Measurements from ENCODE around the gene C1QA. TPM values are rescaled to one million over a fixed set of nuclear protein-coding genes. Genes with fewer than 3 reads are reported as not detected.

The C1QA gene
- polyA plus RNA-seq, 2 of the 4 experiments (the other 2 are of a cell fraction) = not detected

GRCh38 chr1:22597996-22598395 lies 38.4 kb upstream of the C1QA start:
- no peak for TF ChIP-seq RARB (CRISPR knock-in tag; IDR thresholded peaks at IDR 0.05)
- no peak for TF ChIP-seq EP300 (IDR thresholded peaks at IDR 0.05)
- TF ChIP-seq FOSB (CRISPR knock-in tag; IDR thresholded peaks at IDR 0.05) = no peak
- TF ChIP-seq SMC3 (IDR thresholded peaks at IDR 0.05) = no peak
- TF ChIP-seq CHD2 (IDR thresholded peaks at IDR 0.05; ENCODE audit: low read length, partially characterized antibody) = no peak
- no peak for TF ChIP-seq RCOR1 (IDR thresholded peaks at IDR 0.05; ENCODE audit: low read depth, low read length)
- TF ChIP-seq CBX2 (IDR thresholded peaks at IDR 0.05; ENCODE audit: borderline replicate concordance, low read depth) = no peak
- no peak for TF ChIP-seq HDAC2 (IDR thresholded peaks at IDR 0.05)
- TF ChIP-seq JUN (IDR thresholded peaks at IDR 0.05) = no peak
- TF ChIP-seq, protein P1, sequence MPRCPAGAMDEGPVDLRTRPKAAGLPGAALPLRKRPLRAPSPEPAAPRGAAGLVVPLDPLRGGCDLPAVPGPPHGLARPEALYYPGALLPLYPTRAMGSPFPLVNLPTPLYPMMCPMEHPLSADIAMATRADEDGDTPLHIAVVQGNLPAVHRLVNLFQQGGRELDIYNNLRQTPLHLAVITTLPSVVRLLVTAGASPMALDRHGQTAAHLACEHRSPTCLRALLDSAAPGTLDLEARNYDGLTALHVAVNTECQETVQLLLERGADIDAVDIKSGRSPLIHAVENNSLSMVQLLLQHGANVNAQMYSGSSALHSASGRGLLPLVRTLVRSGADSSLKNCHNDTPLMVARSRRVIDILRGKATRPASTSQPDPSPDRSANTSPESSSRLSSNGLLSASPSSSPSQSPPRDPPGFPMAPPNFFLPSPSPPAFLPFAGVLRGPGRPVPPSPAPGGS (IDR thresholded peaks at IDR 0.05) = no peak
- TF ChIP-seq PHF8 (IDR thresholded peaks at IDR 0.05; ENCODE audit: borderline replicate concordance, low read depth) = no peak
- TF ChIP-seq POLR2A (IDR thresholded peaks at IDR 0.05; ENCODE audit: low read length) = no peak
- no peak for TF ChIP-seq NPAS2 (CRISPR knock-in tag; IDR thresholded peaks at IDR 0.05; ENCODE audit: borderline replicate concordance)
- TF ChIP-seq ZC3H11A (IDR thresholded peaks at IDR 0.05) = no peak
- no peak for TF ChIP-seq CEBPB (IDR thresholded peaks at IDR 0.05)
- no peak for TF ChIP-seq CHD4 (IDR thresholded peaks at IDR 0.05; ENCODE audit: borderline replicate concordance)
- TF ChIP-seq HEYL (CRISPR knock-in tag; IDR thresholded peaks at IDR 0.05) = no peak
- Histone ChIP-seq H3K4me3 (no peak overlapping the region), H3K9me3 (no peaks in the 10 kb centered on the region), H3K27ac (no peak overlapping the region), H3K4me1 (no peaks in the 10 kb centered on the region), H3K4me2 (no peak overlapping the region)
- DNase-seq (ENCODE audit: low read depth in 1 of 2, low spot score in 1 of 2) = no peak
- 80% methylated on average over 1 of the region's 8 CpGs for whole genome bisulfite sequencing (ENCODE audit: missing lambda C conversion rate)
- ChIA-PET POLR2A (no interaction called here), CTCF (interaction anchor here (1.3 kb wide), 1 partner anchor 58 kb away, joined by 3 read pairs; no protein-coding TSS in a partner anchor)
- no peak for FAIRE-seq
- no peak for ATAC-seq

DNA sequence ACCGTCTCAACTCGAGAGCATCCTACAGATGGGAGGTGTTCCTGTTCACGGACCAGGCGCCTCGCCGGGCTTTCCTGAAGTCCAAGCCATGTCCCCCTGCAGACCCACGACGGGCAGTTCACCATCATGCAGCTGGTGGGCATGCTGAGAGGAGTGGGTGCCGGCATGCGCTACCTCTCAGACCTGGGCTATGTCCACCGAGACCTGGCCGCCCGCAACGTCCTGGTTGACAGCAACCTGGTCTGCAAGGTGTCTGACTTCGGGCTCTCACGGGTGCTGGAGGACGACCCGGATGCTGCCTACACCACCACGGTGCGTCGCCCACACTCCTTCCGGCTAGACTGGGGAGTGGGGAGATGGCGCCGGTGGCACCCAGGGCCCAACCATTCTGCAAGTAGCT lies 37.7 kb upstream of the C1QA start:
- FAIRE-seq = no peak
- no peak overlapping the region for H3K4me3 ChIP-seq
- H3K9me3 ChIP-seq = no peaks in the 10 kb centered on the region
- TF ChIP-seq RCOR1 (IDR thresholded peaks at IDR 0.05; ENCODE audit: low read depth, low read length) (no peak), TP53 (CRISPR knock-in tag; IDR thresholded peaks at IDR 0.05) (no peak), MAZ (IDR thresholded peaks at IDR 0.05; ENCODE audit: borderline replicate concordance, low read depth, low read length) (no peak), ESRRA (IDR thresholded peaks at IDR 0.05; ENCODE audit: borderline replicate concordance, low read length) (no peak), KDM5A (IDR thresholded peaks at IDR 0.05) (no peak), KDM1A (IDR thresholded peaks at IDR 0.05; ENCODE audit: low read depth) (no peak), RAD21 (conservative IDR thresholded peaks at IDR 0.05 in 1 of 2, IDR thresholded peaks at IDR 0.05 in 1 of 2) (no peak), MAFK (IDR thresholded peaks at IDR 0.05; ENCODE audit: partially characterized antibody) (no peak), CBX2 (IDR thresholded peaks at IDR 0.05; ENCODE audit: borderline replicate concordance, low read depth) (no peak), JUNB (IDR thresholded peaks at IDR 0.05) (no peak), EP300 (IDR thresholded peaks at IDR 0.05) (no peak)
- TF ChIP-seq, protein P2, sequence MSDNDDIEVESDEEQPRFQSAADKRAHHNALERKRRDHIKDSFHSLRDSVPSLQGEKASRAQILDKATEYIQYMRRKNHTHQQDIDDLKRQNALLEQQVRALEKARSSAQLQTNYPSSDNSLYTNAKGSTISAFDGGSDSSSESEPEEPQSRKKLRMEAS (IDR thresholded peaks at IDR 0.05) = no peak
- TF ChIP-seq, protein P3, sequence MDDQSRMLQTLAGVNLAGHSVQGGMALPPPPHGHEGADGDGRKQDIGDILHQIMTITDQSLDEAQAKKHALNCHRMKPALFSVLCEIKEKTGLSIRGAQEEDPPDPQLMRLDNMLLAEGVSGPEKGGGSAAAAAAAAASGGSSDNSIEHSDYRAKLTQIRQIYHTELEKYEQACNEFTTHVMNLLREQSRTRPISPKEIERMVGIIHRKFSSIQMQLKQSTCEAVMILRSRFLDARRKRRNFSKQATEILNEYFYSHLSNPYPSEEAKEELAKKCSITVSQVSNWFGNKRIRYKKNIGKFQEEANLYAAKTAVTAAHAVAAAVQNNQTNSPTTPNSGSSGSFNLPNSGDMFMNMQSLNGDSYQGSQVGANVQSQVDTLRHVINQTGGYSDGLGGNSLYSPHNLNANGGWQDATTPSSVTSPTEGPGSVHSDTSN (IDR thresholded peaks at IDR 0.05) = no peak
- TF ChIP-seq, protein P4, sequence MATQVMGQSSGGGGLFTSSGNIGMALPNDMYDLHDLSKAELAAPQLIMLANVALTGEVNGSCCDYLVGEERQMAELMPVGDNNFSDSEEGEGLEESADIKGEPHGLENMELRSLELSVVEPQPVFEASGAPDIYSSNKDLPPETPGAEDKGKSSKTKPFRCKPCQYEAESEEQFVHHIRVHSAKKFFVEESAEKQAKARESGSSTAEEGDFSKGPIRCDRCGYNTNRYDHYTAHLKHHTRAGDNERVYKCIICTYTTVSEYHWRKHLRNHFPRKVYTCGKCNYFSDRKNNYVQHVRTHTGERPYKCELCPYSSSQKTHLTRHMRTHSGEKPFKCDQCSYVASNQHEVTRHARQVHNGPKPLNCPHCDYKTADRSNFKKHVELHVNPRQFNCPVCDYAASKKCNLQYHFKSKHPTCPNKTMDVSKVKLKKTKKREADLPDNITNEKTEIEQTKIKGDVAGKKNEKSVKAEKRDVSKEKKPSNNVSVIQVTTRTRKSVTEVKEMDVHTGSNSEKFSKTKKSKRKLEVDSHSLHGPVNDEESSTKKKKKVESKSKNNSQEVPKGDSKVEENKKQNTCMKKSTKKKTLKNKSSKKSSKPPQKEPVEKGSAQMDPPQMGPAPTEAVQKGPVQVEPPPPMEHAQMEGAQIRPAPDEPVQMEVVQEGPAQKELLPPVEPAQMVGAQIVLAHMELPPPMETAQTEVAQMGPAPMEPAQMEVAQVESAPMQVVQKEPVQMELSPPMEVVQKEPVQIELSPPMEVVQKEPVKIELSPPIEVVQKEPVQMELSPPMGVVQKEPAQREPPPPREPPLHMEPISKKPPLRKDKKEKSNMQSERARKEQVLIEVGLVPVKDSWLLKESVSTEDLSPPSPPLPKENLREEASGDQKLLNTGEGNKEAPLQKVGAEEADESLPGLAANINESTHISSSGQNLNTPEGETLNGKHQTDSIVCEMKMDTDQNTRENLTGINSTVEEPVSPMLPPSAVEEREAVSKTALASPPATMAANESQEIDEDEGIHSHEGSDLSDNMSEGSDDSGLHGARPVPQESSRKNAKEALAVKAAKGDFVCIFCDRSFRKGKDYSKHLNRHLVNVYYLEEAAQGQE (IDR thresholded peaks at IDR 0.05) = no peak
- H3K4me2 ChIP-seq = no peak overlapping the region
- no peak for DNase-seq (ENCODE audit: low read depth in 1 of 2, low spot score in 1 of 2)
- CTCF ChIA-PET = interaction anchor here (1.3 kb wide), 1 partner anchor 57 kb away, joined by 3 read pairs; no protein-coding TSS in a partner anchor
- no peak overlapping the region for H3K27ac ChIP-seq
- no peak; a peak in 2 of 6 replicates for ATAC-seq
- 24% methylated on average over 16 of the region's 24 CpGs for WGBS (ENCODE audit: missing lambda C conversion rate)
- POLR2A ChIA-PET = no interaction called here
- H3K4me1 ChIP-seq = no peaks in the 10 kb centered on the region
